ENCODE data around the gene CACNA1A.
A peak's percentile ranks its signal among the peaks of the same experiment; 100 is the strongest.
"Not testable (repeated sequence)": the region's sequence is repeated elsewhere in the genome, so short reads cannot be mapped to it uniquely, and the experiment has no call there.

Gene CACNA1A

DNA sequence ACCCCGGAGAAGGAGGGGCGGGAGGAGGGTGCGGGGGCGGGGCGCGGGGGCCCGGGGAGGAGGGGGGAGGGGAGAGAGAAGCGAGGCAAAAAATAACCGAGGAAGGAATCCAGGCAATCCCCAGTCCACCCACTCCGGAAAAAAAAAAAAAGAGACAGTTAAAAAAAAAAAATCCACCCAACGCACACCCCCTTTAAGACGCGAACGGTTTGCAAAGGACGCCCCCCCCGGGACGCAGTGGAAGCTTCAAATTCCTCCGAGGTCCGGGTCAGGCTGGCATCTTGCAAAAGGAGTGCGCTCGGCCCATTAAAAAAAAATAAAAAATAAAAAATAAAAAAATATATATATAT is at the start of gene CACNA1A:
CACNA1A (minus strand) TSS at position 9 of the 350 bp plus-strand sequence. CDS start 255 bp downstream, outside the sequence.
- Histone ChIP-seq H3K27ac (no peak within 1 kb of the TSS), H3K4me3 (peak within 1 kb of the TSS in 5 of 7 experiments; percentile 16 to 22 (median 21))

- Histone ChIP-seq H3K27ac (no peak overlapping the region), H3K4me3 (no peak overlapping the region)
Observed at GRCh38 chr19:13554506-13555240, 48.4 kb upstream of the CACNA1A start.

GRCh38 chr19:13553880-13554400 is 47.7 kb upstream of the CACNA1A start:
- no peak overlapping the region for H3K4me3 ChIP-seq
- H3K27ac ChIP-seq = no peak overlapping the region

GRCh38 chr19:13548131-13548530 is 41.9 kb upstream of the CACNA1A start:
- Histone ChIP-seq H3K27ac (no peak overlapping the region), H3K4me3 (no peak overlapping the region)

DNA sequence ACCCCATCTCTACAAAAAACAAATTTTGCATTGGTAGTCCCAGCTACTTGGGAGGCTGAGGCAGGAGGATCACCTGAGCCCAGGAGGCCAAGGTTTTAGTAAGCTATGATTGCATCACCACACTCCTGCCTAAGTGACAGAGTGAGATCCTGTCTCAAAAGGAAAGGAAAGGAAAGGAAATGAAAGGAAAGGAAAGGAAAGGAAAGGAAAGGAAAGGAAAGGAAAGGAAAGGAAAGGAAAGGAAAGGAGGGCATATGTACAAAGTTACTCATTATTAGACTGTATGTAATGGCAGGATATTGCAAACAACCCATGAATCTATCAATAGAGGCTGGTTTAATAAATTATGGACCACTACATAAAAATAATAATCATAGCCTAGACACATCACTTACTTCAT is 40.8 kb upstream of the CACNA1A start:
- H3K4me3 ChIP-seq = no peak overlapping the region
- H3K27ac ChIP-seq = no peak overlapping the region

DNA sequence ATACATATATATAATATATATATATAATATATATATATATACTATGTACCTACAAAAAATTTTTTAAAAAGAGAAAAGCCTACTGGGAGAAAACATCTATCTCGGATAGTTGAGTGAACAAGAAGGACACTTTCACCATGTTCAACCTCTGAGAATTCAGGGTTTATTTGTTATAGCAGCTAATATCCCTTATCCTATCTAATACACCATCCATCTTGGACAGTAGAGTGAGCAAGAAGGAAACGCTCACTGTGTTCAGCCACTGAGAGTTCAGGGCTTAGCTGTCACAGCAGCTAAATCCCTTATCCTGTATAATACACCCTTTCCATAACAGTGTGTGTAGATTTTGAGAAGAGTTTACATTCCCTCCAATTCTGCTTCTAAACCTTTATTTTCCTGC is 38.1 kb upstream of the CACNA1A start:
- no peak overlapping the region for H3K27ac ChIP-seq
- no peak overlapping the region for H3K4me3 ChIP-seq

DNA sequence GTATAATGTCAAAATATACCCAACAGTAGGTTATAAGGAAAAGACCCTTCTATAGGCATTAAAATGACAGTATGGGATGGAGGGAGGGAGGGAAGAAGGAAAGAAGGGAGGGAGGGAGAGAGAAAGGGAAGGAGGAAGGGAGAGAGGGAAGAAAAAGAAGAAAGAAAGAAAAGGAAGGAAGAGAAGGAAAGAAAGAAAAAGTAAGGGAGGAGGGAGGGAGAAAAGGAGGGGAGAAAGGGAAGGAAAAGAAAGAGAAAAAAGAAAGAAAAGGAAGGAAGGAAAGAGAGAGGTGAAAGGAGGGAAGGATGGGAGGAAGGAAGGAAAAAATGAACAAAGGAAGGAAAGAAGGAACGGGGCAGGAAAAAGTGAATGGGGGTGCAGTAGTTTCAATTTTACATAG is 35.3 kb upstream of the CACNA1A start:
- Histone ChIP-seq H3K27ac (no peak overlapping the region), H3K4me3 (no peak overlapping the region)

DNA sequence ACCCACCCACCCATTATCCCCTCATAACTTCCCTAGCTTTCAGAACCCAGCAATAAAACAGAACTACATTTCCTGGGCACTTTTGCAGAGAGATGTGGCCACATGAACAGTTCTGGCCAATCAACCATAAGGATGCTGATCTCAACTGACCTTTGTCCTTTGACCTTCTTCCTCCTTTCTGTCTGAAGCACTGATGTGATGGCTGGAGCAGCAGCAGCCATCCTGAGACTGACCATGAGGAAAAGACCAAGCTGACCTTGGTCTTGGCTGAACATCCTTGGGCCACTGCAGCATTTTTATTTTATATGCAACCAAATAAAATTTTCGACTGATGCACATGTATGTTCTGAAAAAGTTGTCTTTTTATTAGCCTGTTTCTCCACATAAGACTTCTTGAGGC is 33.1 kb upstream of the CACNA1A start:
- Histone ChIP-seq H3K27ac (no peak overlapping the region), H3K4me3 (no peak overlapping the region)

DNA sequence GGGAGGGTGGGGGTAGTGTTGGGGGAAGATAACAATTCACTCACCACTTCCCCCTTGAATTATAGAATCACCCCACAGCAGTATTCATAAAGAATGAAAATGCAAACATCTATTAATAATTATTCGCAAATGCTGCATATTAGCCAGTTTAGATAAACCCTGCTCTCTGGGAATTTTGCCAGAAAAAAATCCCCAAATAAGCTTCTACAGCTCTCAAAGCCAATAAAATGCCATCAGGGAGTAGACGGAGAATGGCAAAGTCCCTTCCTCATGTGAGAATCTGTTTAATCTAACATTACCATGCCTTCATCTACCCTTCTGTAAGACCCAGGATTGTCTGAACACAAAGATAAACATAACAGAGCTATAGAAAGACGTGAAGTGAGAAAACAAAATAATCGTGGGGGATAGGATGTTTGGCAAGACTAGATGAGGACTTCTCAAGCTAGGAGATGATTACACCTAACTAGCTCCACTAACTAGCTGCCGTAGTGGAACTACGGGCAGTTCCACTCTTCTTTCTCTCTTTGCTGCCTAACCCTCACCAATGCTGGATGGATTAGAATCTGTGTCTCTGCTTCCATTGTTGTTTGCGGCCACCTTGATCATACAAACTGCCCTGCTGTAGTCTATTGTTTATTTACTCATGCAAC is 32.4 kb upstream of the CACNA1A start:
- H3K27ac ChIP-seq = no peak overlapping the region
- H3K4me3 ChIP-seq = no peak overlapping the region

DNA sequence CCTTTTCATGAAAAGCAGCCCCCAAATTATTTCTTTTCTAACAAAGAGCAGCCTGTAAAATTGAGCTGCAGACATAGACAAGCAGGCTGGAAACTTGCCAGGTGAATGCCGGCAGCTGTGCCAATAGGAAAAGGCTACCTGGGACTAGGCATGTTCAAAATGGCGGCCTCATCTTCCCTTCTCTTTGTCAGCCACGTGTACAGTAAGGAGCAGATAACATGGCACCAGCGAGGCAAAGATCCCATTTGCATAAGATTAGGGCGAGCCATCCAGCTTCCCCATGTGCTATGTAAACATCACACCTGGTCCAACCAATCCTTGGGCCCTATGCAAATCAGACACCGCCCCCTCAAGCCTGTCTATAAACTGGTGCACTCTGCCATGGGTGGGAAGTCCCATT is 31.2 kb upstream of the CACNA1A start:
- Histone ChIP-seq H3K27ac (no peak overlapping the region), H3K4me3 (no peak overlapping the region)

- Histone ChIP-seq H3K4me3 (no peak overlapping the region), H3K27ac (no peak overlapping the region)
Observed at GRCh38 chr19:13530720-13531119, 24.4 kb upstream of the CACNA1A start.

DNA sequence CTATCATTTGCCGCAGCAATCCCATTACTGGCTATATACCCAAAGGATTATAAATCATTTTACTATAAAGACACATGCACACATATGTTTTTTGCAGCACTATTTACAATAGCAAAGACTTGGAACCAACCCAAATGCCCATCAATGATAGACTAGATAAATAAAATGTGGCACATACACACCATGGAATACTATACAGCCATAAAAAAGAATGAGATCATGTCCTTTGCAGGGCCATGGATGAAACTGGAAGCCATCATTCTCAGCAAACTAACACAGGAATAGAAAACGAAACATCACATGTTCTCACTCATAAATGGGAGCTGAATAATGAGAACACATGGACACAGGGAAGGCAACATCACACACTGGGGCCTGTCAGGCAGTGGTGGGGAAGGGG is 23.4 kb upstream of the CACNA1A start:
- not testable (repeated sequence) for H3K27ac ChIP-seq, H3K4me3 ChIP-seq

- H3K27ac ChIP-seq = no peak overlapping the region
Observed at GRCh38 chr19:13526552-13526951, 20.3 kb upstream of the CACNA1A start.

GRCh38 chr19:13521066-13521465 is 14.8 kb upstream of the CACNA1A start:
- Histone ChIP-seq H3K4me3 (no peak overlapping the region), H3K27ac (no peak overlapping the region)

More at GRCh38 chr19:13526552-13526951, 20.3 kb upstream of the CACNA1A start:
- no peak overlapping the region for H3K4me3 ChIP-seq

DNA sequence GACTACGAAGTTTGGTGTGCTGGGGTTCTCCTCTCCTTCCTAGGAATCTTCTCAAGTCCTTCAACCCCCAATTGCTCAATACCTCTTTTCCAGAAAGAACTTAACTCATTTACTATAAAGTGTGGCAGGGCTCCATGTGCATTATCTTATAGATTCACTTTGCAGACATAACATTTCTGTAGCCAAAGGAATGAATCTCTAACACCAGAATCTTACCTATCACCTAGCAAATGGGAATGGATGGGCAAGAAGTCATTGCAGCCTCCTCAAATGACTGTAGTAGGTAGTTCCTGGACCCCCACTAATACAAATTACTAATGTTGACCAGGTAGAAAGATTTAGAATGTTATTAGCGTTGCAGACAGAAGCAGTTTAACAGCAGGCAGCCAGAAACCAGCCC is 5.7 kb upstream of the CACNA1A start:
- H3K4me3 ChIP-seq = no peak overlapping the region
- H3K27ac ChIP-seq = no peak overlapping the region

DNA sequence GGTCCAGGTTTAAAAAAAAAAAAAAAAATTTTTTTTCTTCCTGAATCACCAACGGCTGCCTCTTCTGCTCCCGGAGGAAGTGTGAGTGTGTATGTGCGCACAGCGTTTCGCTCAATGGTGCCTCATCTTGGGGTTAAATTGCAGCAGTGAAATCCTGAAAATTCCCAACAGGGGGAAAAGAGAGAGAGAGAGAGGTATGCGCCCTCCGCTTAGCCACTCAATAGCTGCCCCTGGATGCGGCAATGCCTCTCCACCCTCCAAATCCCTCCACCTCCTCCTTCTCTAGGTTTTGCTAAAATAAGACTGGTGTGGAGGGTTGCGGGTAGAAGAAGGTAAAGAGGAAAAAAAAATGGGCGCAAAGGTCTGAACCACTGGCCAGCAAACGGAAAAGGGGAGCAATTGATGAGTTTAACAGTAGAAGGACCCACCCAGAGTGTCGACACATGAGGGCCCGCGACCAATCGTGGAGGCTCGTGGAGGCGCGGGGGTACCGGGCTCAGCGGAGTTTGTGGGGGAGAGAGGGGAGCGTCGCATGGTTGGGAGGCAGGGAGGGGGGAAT is 853 bp upstream of the CACNA1A start:
- H3K4me3 ChIP-seq = no peak overlapping the region
- H3K27ac ChIP-seq = no peak overlapping the region

- Histone ChIP-seq H3K27ac (no peak overlapping the region), H3K4me3 (peak overlapping the region in 5 of 7 experiments; percentile 16 to 22 (median 21))
Observed at GRCh38 chr19:13505761-13506470, 363 bp downstream of the CACNA1A start.

DNA sequence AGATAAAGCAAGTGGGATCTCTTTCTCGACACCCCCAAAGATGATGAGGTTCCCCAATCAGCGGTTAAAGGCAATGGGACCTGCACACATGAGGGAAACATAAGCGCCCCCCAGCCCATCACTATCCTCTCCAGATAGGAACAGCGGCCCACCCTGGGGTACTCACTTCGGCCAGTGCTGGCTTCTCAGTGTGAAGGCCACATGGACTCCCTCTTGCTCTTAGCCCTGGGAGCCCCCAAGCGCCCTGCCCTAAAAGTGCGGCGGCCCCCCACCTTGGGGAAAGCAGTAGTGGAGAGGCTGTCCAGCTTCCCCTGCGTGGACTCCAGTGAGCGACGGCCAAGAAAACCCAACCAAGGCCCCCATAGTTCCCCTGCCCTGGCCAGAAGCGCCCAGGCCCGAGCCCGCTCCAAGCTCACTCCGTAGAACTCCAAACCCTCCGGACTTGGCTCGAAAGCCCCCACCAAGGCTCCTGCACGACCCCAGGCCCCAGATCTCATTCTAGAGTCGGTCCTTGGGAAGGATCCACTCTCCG is 1.0 kb downstream of the CACNA1A start:
- Histone ChIP-seq H3K4me3 (no peak overlapping the region), H3K27ac (no peak overlapping the region)

DNA sequence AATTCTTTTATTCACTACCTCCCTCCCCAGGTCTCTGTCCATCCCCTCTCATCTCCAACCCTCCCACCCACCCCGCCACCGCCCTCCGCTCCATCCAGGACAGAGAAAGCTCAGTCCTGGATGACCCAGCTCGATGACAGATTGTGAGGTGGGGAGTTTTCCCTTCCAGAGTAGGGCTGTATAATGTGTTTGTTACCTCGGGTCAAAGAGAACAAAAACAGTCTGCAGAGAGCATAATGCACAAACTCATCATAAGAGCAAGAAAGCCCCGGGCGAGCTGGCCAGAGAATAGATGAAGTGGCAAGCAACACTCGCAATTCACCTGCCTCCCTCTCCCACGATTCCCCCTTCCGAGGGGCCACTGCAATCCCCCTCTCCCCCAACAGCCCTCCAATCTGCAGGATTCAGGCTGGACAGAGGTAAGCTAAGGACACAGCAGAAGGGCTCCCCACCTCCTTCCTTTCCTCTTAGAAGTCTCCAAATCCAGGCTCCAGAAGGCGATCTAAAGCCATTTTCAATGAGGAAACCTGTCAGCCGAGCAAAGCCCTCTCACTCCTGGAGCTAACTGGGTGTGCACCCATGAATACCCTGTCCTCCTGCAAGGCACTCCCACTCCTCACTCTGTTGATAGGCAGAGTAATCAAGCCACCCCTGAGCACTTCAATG is 2.6 kb downstream of the CACNA1A start:
- Histone ChIP-seq H3K4me3 (no peak overlapping the region), H3K27ac (no peak overlapping the region)

GRCh38 chr19:13502231-13502630 is 4.0 kb downstream of the CACNA1A start:
- H3K27ac ChIP-seq = no peak overlapping the region
- H3K4me3 ChIP-seq = no peak overlapping the region

All from skin epidermis (tissue), 12 donors.